HEK293 (cell line): Measurements from ENCODE around the gene RNF146.
A peak's percentile ranks its signal among the peaks of the same experiment; 100 is the strongest.

Experiments used
- CTCF ChIA-PET: fragments of 350-600 bp; formaldehyde crosslinking; extraction: SDS; loops from one replicate; lab custom pipeline; 2021; ENCODE audit warnings: antibody characterized with exemption; lab: Yijun Ruan, JAX
- POLR2A ChIA-PET: fragments of 300-600 bp; formaldehyde crosslinking; extraction: SDS; loops from one replicate; lab custom pipeline; 2020; ENCODE audit warnings: antibody characterized with exemption, inconsistent platforms; lab: Yijun Ruan, JAX
- H3K27ac ChIP-seq: fragments of 200-500 bp; sonication (Bioruptor generic); 2 replicates; pipeline ENCODE4 v1.5.1; 2014; ENCODE audit warnings: low read depth, low read length, control low read depth, inconsistent platforms; ENCODE audit errors: extremely low read depth
- H3K36me3 ChIP-seq, 2 experiments: fragments of 200-500 bp in 1 of 2; sonication (Bioruptor generic) in 1 of 2; 1 replicate in 1 of 2; 2 replicates in 1 of 2; pipeline ENCODE4 v1.5.1; 2014 to 2017; ENCODE audit warnings: inconsistent platforms in 2 of 2, low read length in 2 of 2; ENCODE audit not compliant: control insufficient read depth in 2 of 2, insufficient read depth in 1 of 2
- H3K4me1 ChIP-seq: fragments of 200-500 bp; sonication (Bioruptor generic); 2 replicates; pipeline ENCODE4 v1.5.1; 2014; ENCODE audit warnings: mild to moderate bottlenecking, low read length, inconsistent platforms; ENCODE audit not compliant: control insufficient read depth, insufficient read depth
- H3K4me3 ChIP-seq: 2 replicates; pipeline ENCODE4 v1.5.1; 2011; ENCODE audit warnings: low read depth, mild to moderate bottlenecking, control low read depth, low read length, moderate library complexity
- H3K9me3 ChIP-seq: fragments of 200-500 bp; sonication (Bioruptor generic); 2 replicates; pipeline ENCODE4 v1.5.1; 2014; ENCODE audit warnings: low read depth, low read length, inconsistent platforms; ENCODE audit not compliant: control insufficient read depth, insufficient read depth
- AEBP2 ChIP-seq: fragments of 450-650 bp; formaldehyde crosslinking; IDR thresholded peaks from 2 replicates; pipeline ENCODE4 v1.5.1; 2016; ENCODE audit warnings: missing biosample characterization, missing genetic modification characterization, borderline replicate concordance
- GLI2 ChIP-seq: fragments of 450-650 bp; formaldehyde crosslinking; IDR thresholded peaks from 2 replicates; pipeline ENCODE4; 2017; ENCODE audit warnings: missing biosample characterization, missing genetic modification characterization, low read depth, borderline replicate concordance
- GLIS1 ChIP-seq: fragments of 450-650 bp; formaldehyde crosslinking; IDR thresholded peaks from 2 replicates; pipeline ENCODE4 v1.5.1; 2016; ENCODE audit warnings: missing biosample characterization, missing genetic modification characterization
- OSR2 ChIP-seq: fragments of 450-650 bp; formaldehyde crosslinking; IDR thresholded peaks from 2 replicates; pipeline ENCODE4 v1.5.1; 2016; ENCODE audit warnings: missing biosample characterization, missing genetic modification characterization
- PATZ1 ChIP-seq: fragments of 450-650 bp; formaldehyde crosslinking; IDR thresholded peaks from 2 replicates; pipeline ENCODE4 v1.5.1; 2016; ENCODE audit warnings: missing biosample characterization, missing genetic modification characterization
- PRDM10 ChIP-seq: fragments of 450-650 bp; formaldehyde crosslinking; IDR thresholded peaks from 2 replicates; pipeline ENCODE4 v1.5.1; 2016; ENCODE audit warnings: missing biosample characterization, missing genetic modification characterization
- ZNF132 ChIP-seq: fragments of 450-650 bp; formaldehyde crosslinking; IDR thresholded peaks from 2 replicates; pipeline ENCODE4 v1.5.1; 2017; ENCODE audit warnings: missing biosample characterization, missing genetic modification characterization, borderline replicate concordance
- ZNF157 ChIP-seq: fragments of 450-650 bp; formaldehyde crosslinking; IDR thresholded peaks from 2 replicates; pipeline ENCODE4 v1.5.1; 2016; ENCODE audit warnings: missing biosample characterization, missing genetic modification characterization
- ZNF324 ChIP-seq: fragments of 450-650 bp; formaldehyde crosslinking; IDR thresholded peaks from 2 replicates; pipeline ENCODE4 v1.5.1; 2016; ENCODE audit warnings: missing biosample characterization, missing genetic modification characterization
- ZNF623 ChIP-seq: fragments of 450-650 bp; formaldehyde crosslinking; IDR thresholded peaks from 2 replicates; pipeline ENCODE4 v1.5.1; 2016; ENCODE audit warnings: missing biosample characterization, missing genetic modification characterization
- ZNF654 ChIP-seq: fragments of 450-650 bp; formaldehyde crosslinking; IDR thresholded peaks from 2 replicates; pipeline ENCODE4 v1.5.1; 2016; ENCODE audit warnings: low read depth, missing biosample characterization, missing genetic modification characterization
- ZNF707 ChIP-seq: fragments of 450-650 bp; formaldehyde crosslinking; IDR thresholded peaks from 2 replicates; pipeline ENCODE4 v1.5.1; 2016; ENCODE audit warnings: missing biosample characterization, missing genetic modification characterization
- TF ChIP-seq, protein P1 (sequence below): fragments of 450-650 bp; formaldehyde crosslinking; IDR thresholded peaks from 2 replicates; pipeline ENCODE4 v1.5.1; 2016; ENCODE audit warnings: missing biosample characterization, missing genetic modification characterization
- TF ChIP-seq, protein P2 (sequence below): fragments of 450-650 bp; formaldehyde crosslinking; IDR thresholded peaks from 2 replicates; pipeline ENCODE4 v1.5.1; 2016; ENCODE audit warnings: missing biosample characterization, missing genetic modification characterization, low read depth

The RNF146 gene

GRCh38 chr6:127300411-127300810 lies 33.7 kb downstream of the RNF146 start:
- Histone ChIP-seq H3K4me3 (no peak overlapping the region), H3K36me3 (peaks cover 16 to 27% of the 10 kb centered on the region in 2 experiments; a peak in 2 of 3 replicates), H3K9me3 (no peaks in the 10 kb centered on the region), H3K4me1 (no peaks in the 10 kb centered on the region), H3K27ac (no peak overlapping the region)
- no peak for TF ChIP-seq GLIS1 (tag by site-specific recombination)
- ChIA-PET CTCF (interaction anchor here (1.2 to 5.5 kb wide), 5 partner anchors 16 to 239 kb away, joined by 3 to 28 read pairs (median 6); no protein-coding TSS in a partner anchor), POLR2A (interaction anchor here (0.6 kb wide), 1 partner anchor 48 kb away, joined by 3 read pairs; no protein-coding TSS in a partner anchor)

DNA sequence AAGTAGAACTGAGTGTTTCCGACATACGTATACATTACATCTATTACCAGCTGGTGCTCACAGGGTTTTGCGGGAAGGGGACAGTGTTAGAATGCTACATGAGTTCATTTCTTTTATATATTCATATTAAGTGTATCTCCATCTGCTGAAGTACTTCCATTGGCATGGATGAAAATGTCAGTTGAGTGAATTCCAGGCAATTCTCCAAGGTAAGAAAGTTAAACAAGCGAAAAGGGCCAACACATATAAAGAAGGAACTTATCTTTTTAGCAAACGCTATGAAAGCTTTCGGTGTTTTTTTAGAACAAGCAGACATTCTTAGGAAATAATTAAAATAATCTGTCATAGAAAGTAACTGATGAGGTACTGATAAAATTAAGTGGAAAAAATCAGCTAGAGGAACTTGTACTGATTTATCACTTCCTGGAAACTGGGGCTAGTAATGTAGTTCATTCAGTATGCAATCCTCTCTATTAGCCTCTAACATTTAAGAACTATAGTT lies 34.6 kb downstream of the RNF146 start:
- CTCF ChIA-PET: interaction anchor here (0.6 to 5.5 kb wide), 12 partner anchors 10 to 499 kb away, joined by 3 to 28 read pairs (median 5); no protein-coding TSS in a partner anchor
- POLR2A ChIA-PET: interaction anchor here (0.6 kb wide), 1 partner anchor 47 kb away, joined by 3 read pairs; no protein-coding TSS in a partner anchor
- no peaks in the 10 kb centered on the region for H3K4me1 ChIP-seq
- H3K36me3 ChIP-seq: peaks cover 13 to 22% of the 10 kb centered on the region in 2 experiments; a peak in 2 of 3 replicates
- H3K9me3 ChIP-seq: no peaks in the 10 kb centered on the region
- no peak overlapping the region for H3K4me3 ChIP-seq
- TF ChIP-seq, protein P1, sequence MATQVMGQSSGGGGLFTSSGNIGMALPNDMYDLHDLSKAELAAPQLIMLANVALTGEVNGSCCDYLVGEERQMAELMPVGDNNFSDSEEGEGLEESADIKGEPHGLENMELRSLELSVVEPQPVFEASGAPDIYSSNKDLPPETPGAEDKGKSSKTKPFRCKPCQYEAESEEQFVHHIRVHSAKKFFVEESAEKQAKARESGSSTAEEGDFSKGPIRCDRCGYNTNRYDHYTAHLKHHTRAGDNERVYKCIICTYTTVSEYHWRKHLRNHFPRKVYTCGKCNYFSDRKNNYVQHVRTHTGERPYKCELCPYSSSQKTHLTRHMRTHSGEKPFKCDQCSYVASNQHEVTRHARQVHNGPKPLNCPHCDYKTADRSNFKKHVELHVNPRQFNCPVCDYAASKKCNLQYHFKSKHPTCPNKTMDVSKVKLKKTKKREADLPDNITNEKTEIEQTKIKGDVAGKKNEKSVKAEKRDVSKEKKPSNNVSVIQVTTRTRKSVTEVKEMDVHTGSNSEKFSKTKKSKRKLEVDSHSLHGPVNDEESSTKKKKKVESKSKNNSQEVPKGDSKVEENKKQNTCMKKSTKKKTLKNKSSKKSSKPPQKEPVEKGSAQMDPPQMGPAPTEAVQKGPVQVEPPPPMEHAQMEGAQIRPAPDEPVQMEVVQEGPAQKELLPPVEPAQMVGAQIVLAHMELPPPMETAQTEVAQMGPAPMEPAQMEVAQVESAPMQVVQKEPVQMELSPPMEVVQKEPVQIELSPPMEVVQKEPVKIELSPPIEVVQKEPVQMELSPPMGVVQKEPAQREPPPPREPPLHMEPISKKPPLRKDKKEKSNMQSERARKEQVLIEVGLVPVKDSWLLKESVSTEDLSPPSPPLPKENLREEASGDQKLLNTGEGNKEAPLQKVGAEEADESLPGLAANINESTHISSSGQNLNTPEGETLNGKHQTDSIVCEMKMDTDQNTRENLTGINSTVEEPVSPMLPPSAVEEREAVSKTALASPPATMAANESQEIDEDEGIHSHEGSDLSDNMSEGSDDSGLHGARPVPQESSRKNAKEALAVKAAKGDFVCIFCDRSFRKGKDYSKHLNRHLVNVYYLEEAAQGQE (tag by site-specific recombination): no peak
- TF ChIP-seq ZNF157 (tag by site-specific recombination) (no peak), ZNF707 (tag by site-specific recombination) (no peak), PATZ1 (tag by site-specific recombination) (no peak), GLIS1 (tag by site-specific recombination) (no peak), ZNF623 (tag by site-specific recombination) (no peak), ZNF324 (tag by site-specific recombination) (no peak), ZNF132 (no peak), OSR2 (tag by site-specific recombination) (no peak)
- TF ChIP-seq, protein P2, sequence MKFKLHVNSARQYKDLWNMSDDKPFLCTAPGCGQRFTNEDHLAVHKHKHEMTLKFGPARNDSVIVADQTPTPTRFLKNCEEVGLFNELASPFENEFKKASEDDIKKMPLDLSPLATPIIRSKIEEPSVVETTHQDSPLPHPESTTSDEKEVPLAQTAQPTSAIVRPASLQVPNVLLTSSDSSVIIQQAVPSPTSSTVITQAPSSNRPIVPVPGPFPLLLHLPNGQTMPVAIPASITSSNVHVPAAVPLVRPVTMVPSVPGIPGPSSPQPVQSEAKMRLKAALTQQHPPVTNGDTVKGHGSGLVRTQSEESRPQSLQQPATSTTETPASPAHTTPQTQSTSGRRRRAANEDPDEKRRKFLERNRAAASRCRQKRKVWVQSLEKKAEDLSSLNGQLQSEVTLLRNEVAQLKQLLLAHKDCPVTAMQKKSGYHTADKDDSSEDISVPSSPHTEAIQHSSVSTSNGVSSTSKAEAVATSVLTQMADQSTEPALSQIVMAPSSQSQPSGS: no peak
- H3K27ac ChIP-seq: no peak overlapping the region

DNA sequence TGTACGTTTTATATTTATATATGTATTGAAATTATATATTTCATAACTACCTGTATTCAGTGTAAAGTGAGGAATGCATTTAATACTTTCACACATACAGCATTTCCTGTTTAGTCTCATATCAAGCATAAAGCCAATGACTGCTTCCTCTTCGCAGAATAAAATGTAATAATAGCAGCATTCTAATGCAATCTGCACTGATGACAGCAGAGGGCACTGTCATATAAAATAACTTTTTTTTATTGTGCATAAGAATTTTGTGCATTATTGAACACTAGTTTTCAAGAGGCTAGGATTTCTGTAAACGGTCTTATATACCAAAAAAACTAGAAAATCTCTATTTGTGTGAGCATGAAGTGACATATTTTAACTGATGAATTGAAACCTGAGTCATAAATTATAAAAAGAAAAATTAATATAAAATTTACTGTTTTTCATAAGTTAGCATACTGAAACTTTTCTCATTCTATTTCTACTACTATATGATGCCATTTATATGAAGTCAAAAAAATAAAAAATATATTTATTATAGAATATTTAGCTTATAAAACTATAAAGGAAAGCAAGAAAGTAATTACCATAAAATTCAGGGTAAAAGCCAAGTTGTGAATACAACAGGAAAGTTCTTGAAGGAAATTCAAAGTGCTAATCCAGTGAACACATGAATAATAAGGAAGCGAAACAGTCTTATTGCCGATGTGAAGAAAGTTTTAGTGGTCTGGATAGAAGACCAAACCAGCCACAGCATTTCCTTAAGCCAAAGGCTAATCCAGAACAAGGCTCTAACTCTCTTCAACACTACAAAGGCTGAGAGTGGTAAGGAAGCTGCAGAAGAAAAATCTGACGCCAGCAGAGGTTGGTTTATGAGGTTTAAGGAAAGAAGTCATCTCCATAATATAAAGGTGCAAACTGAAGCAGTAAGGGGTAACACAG lies 36.3 kb downstream of the RNF146 start:
- no peak overlapping the region for H3K27ac ChIP-seq
- CTCF ChIA-PET: interaction anchor here (0.5 to 5.5 kb wide), 25 partner anchors 9 to 1540 kb away, joined by 3 to 32 read pairs (median 3); no protein-coding TSS in a partner anchor
- POLR2A ChIA-PET: no interaction called here
- TF ChIP-seq AEBP2 (tag by site-specific recombination) (no peak), PRDM10 (tag by site-specific recombination) (no peak), ZNF654 (peak; percentile 68), GLI2 (no peak)

More for the DNA sequence above, 36.3 kb downstream of the RNF146 start:
- Histone ChIP-seq H3K4me3 (no peak overlapping the region), H3K4me1 (no peaks in the 10 kb centered on the region), H3K36me3 (peaks cover 12% of the 10 kb centered on the region in 2 experiments; a peak in 2 of 3 replicates), H3K9me3 (no peaks in the 10 kb centered on the region; the same call in 1 of the 2 replicates)
